Measurements from ENCODE around the gene SLC25A12. TPM values are rescaled to one million over a fixed set of nuclear protein-coding genes. Genes with fewer than 3 reads are reported as not detected.

Gene SLC25A12
- total RNA-seq, 1 donor from 2014 or later: 17.7 TPM

DNA sequence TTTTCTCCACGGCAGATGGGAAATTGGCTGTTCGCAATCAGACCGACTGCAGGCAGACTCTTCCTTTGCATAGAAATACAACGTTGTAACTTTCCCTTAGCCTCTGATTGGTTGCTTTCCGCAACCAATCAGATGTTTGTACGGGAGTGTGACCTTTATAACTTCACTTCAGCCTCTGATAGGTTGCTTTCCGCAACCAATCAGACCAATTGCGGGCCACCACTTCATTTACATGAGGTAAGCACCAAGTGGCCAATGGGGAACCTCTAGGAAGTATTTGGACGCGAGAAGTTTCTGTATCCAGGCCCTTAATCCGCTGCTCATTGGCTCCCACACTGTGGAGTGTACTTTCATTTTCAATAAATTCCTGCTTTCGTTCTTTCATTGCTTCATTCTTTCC is 19.1 kb downstream of the SLC25A12 start:
- no peak overlapping the region for H3K27ac Mint-ChIP-seq
- H3K9me3 Mint-ChIP-seq: no peaks in the 10 kb centered on the region

DNA sequence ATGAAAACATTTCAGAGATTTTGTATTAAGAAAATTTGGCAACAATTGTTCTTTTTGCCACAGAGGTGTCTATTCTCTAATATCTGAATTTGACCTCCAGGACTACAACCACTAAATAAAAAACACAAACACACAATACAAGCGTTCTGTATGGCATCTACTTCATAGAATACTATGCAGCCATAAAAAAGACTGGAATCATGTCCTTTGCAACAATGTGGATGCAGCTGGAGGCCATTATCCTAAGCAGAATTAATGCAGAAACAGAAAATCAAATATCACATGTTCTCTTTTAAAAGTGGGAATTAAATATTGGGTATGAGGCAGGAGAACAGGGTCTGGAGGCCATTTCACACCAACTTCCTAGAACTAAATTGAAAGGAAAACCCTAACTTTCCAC is 19.5 kb downstream of the SLC25A12 start:
- Mint-ChIP-seq H3K4me1 (ENCODE audit: unreplicated experiment) (peaks cover 17% of the 10 kb centered on the region), H3K36me3 (peaks cover 21% of the 10 kb centered on the region), H3K27me3 (no peaks in the 10 kb centered on the region), H3K4me3 (no peak overlapping the region), H3K9me3 (no peaks in the 10 kb centered on the region), H3K27ac (no peak overlapping the region)
- TF ChIP-seq, protein P1, sequence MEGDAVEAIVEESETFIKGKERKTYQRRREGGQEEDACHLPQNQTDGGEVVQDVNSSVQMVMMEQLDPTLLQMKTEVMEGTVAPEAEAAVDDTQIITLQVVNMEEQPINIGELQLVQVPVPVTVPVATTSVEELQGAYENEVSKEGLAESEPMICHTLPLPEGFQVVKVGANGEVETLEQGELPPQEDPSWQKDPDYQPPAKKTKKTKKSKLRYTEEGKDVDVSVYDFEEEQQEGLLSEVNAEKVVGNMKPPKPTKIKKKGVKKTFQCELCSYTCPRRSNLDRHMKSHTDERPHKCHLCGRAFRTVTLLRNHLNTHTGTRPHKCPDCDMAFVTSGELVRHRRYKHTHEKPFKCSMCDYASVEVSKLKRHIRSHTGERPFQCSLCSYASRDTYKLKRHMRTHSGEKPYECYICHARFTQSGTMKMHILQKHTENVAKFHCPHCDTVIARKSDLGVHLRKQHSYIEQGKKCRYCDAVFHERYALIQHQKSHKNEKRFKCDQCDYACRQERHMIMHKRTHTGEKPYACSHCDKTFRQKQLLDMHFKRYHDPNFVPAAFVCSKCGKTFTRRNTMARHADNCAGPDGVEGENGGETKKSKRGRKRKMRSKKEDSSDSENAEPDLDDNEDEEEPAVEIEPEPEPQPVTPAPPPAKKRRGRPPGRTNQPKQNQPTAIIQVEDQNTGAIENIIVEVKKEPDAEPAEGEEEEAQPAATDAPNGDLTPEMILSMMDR (conservative IDR thresholded peaks at IDR 0.05): no peak
- DNase-seq (ENCODE audit: extremely low spot score, unreplicated experiment): no peak

More for the DNA sequence above, 19.1 kb downstream of the SLC25A12 start:
- Mint-ChIP-seq H3K27me3 (no peaks in the 10 kb centered on the region), H3K4me3 (no peak overlapping the region), H3K4me1 (ENCODE audit: unreplicated experiment) (peaks cover 21% of the 10 kb centered on the region), H3K36me3 (peaks cover 21% of the 10 kb centered on the region)
- no peak for DNase-seq (ENCODE audit: extremely low spot score, unreplicated experiment)
- TF ChIP-seq, protein P1 (conservative IDR thresholded peaks at IDR 0.05): no peak

DNA sequence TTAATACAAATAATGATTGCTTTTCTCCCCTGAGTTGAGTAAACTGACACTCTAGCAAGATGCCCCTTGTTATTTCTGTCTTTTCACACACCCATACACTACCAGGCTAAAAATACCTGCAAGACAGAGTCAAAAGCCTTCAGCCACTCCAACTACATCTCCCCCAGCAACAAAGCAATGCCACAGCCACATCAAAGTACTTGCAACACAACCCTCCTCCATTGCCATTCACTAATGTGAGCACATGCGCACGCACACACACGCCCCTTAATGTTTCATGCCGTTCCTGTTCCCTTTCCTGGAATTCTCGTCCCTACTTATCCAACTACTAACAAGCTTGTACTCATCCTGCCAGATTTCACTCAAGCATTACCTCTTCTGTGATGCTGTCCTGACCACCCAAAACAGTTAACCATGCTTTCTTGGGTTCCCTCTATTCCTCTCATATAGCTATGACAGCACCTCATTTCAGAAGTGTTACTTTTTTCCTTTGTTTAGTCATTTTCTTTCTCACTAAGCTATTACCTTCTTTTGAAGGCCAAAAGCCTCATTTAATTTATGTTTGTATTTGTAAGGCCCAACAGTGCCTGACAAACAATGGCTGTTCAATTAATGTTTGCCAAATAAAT is 29.6 kb downstream of the SLC25A12 start:
- Mint-ChIP-seq H3K27ac (no peak overlapping the region), H3K9me3 (no peaks in the 10 kb centered on the region), H3K36me3 (peaks cover 6% of the 10 kb centered on the region), H3K27me3 (no peaks in the 10 kb centered on the region), H3K4me1 (ENCODE audit: unreplicated experiment) (no peaks in the 10 kb centered on the region), H3K4me3 (no peak overlapping the region)
- TF ChIP-seq, protein P1 (conservative IDR thresholded peaks at IDR 0.05): no peak
- no peak for DNase-seq (ENCODE audit: extremely low spot score, unreplicated experiment)

DNA sequence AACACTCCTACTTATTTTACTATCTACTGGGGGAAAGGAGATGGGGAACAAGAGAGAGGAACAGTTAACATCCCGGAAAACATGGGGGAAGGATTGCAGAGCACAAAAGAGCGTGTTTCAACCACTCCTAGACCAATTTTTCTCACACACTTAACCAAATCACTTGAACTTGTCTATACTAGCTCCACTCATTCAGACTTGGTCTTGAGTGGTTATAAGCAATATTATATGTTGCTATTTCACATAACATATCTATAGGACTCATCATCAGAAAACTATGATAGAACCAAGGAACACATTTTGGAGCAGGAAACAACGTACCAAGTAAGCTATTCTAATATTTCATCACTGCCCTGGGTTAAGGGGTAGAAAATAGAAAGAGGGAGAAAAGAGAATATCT is 31.5 kb downstream of the SLC25A12 start:
- Mint-ChIP-seq H3K27me3 (no peaks in the 10 kb centered on the region), H3K9me3 (no peaks in the 10 kb centered on the region), H3K4me3 (no peak overlapping the region), H3K36me3 (peaks cover 9% of the 10 kb centered on the region), H3K4me1 (ENCODE audit: unreplicated experiment) (no peaks in the 10 kb centered on the region), H3K27ac (no peak overlapping the region)
- TF ChIP-seq, protein P1 (conservative IDR thresholded peaks at IDR 0.05): no peak
- DNase-seq (ENCODE audit: extremely low spot score, unreplicated experiment): no peak

DNA sequence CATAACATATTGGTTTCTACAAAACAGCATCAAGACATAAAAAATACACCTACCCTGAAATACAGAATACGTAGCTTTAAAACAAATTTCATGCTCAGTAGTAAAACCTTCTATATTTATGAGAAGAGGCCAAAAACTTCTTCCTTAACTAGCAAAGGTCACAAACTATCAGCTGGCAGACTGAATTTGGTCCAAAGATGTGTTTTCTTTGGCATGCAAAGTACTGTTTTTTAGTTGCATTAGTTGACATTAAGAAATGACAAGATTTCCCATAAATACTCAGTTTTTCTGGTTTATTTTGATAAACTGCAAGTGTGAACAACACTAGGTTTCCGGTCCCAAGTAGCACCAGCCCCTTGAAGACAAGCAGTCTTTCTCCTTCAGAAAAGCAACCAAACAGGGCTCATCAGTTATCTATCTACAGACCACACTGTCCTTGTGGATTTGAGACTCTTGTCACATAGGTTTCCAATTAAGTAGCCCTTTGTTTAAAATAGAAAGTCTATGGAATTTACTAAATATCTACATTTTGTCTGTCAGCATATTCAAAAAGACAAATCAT is 35.6 kb downstream of the SLC25A12 start:
- no peak for DNase-seq (ENCODE audit: extremely low spot score, unreplicated experiment)
- H3K4me1 Mint-ChIP-seq (ENCODE audit: unreplicated experiment): no peaks in the 10 kb centered on the region
- no peak overlapping the region for H3K4me3 Mint-ChIP-seq
- TF ChIP-seq, protein P1 (conservative IDR thresholded peaks at IDR 0.05): no peak
- H3K36me3 Mint-ChIP-seq: peaks cover 14% of the 10 kb centered on the region
- H3K27ac Mint-ChIP-seq: no peak overlapping the region
- H3K27me3 Mint-ChIP-seq: no peaks in the 10 kb centered on the region
- no peaks in the 10 kb centered on the region for H3K9me3 Mint-ChIP-seq
